CD4-positive, alpha-beta memory T cell (primary cell): ENCODE results near the gene DGKG. TPM values are rescaled to one million over a fixed set of nuclear protein-coding genes. Genes with fewer than 3 reads are reported as not detected.

Experiments used
- CTCF ChIA-PET: fragments of 350-600 bp; sonication (Branson Sonifier 250); formaldehyde crosslinking; loops from one replicate; lab custom pipeline; 2021; ENCODE audit warnings: inconsistent platforms; ENCODE audit not compliant: partially characterized antibody; lab: Charles Lee
- POLR2A ChIA-PET: fragments of 350-600 bp; sonication (Branson Sonifier 250); formaldehyde crosslinking; loops from one replicate; lab custom pipeline; 2021; ENCODE audit not compliant: partially characterized antibody; lab: Charles Lee
- DNase-seq, 5 donors: peaks; one replicate each; pipeline versions ENCODE4 v3.0.0 to v3.0.0-alpha.2; 2020 to 2022; ENCODE audit warnings: mixed read lengths in 1 of 5
- H3K27ac ChIP-seq: one replicate; pipeline ENCODE4 v1.7.0; 2013; ENCODE audit warnings: low read depth, low read length
- H3K27me3 ChIP-seq: 2 replicates; pipeline ENCODE4 v1.7.0; 2013; ENCODE audit warnings: mild to moderate bottlenecking, low read length, moderate library complexity; ENCODE audit not compliant: insufficient read depth
- H3K36me3 ChIP-seq: 2 replicates; pipeline ENCODE4 v1.7.0; 2013; ENCODE audit warnings: mild to moderate bottlenecking, low read length, moderate library complexity; ENCODE audit not compliant: insufficient read depth
- H3K4me1 ChIP-seq: 2 replicates; pipeline ENCODE4 v1.7.0; 2013; ENCODE audit warnings: mild to moderate bottlenecking, low read length, moderate library complexity; ENCODE audit not compliant: insufficient read depth
- H3K4me3 ChIP-seq, 2 donors: one replicate each; pipeline ENCODE4 v1.7.0; 2013; ENCODE audit warnings: low read length in 2 of 2, mild to moderate bottlenecking in 1 of 2
- H3K9me3 ChIP-seq, 2 donors: one replicate each; pipeline ENCODE4 v1.7.0; 2013; ENCODE audit warnings: low read length in 2 of 2, control low read depth in 1 of 2; ENCODE audit not compliant: control insufficient read depth in 1 of 2
- H3K27ac Mint-ChIP-seq, 7 donors: one replicate each; pipeline ENCODE4 v1.8.0; 2020 to 2021; ENCODE audit warnings: mixed read lengths in 7 of 7, mild to moderate bottlenecking in 6 of 7, inconsistent platforms in 3 of 7, moderate library complexity in 3 of 7
- H3K27me3 Mint-ChIP-seq, 2 donors: one replicate each; pipeline ENCODE4 v1.8.0; 2020 to 2021; ENCODE audit warnings: mixed read lengths in 2 of 2
- H3K36me3 Mint-ChIP-seq, 2 donors: one replicate each; pipeline ENCODE4 v1.8.0; 2020 to 2021; ENCODE audit warnings: mixed read lengths in 2 of 2, inconsistent platforms in 1 of 2, mild to moderate bottlenecking in 1 of 2
- H3K4me1 Mint-ChIP-seq, 4 donors: one replicate each; pipeline ENCODE4 v1.8.0; 2020 to 2021; ENCODE audit warnings: mixed read lengths in 4 of 4, mild to moderate bottlenecking in 1 of 4
- H3K4me3 Mint-ChIP-seq, 8 donors: one replicate each; pipeline ENCODE4 v1.8.0; 2020 to 2021; ENCODE audit warnings: mixed read lengths in 8 of 8, mild to moderate bottlenecking in 7 of 8, moderate library complexity in 6 of 8, inconsistent platforms in 3 of 8
- H3K9me3 Mint-ChIP-seq, 8 donors: one replicate each; pipeline ENCODE4 v1.8.0; 2020 to 2021; ENCODE audit warnings: mixed read lengths in 8 of 8, mild to moderate bottlenecking in 5 of 8, inconsistent platforms in 3 of 8, moderate library complexity in 1 of 8
- intact Hi-C: fragments of 100-400 bp; cut with micrococcal nuclease; formaldehyde crosslinking; loops from one replicate; pipeline ENCODE4 v1.15.1; 2023
- polyA plus RNA-seq, 2 donors: library from polyadenylated mRNA; unstranded; fragments of 300-500 nt; fragmentation: Illumina TruSeq; gene quantifications; one replicate each; pipeline ENCODE4 v1.2.3, GENCODE V29; 2021
- total RNA-seq, 2 experiments: library from RNA; stranded (reverse); gene quantifications; one replicate each; pipeline ENCODE4 v1.2.3, GENCODE V29; 2021

DGKG gene
- total and polyA plus RNA-seq, 4 experiments from 2014 or later, result 0.75 TPM; not detected in 3

DNA sequence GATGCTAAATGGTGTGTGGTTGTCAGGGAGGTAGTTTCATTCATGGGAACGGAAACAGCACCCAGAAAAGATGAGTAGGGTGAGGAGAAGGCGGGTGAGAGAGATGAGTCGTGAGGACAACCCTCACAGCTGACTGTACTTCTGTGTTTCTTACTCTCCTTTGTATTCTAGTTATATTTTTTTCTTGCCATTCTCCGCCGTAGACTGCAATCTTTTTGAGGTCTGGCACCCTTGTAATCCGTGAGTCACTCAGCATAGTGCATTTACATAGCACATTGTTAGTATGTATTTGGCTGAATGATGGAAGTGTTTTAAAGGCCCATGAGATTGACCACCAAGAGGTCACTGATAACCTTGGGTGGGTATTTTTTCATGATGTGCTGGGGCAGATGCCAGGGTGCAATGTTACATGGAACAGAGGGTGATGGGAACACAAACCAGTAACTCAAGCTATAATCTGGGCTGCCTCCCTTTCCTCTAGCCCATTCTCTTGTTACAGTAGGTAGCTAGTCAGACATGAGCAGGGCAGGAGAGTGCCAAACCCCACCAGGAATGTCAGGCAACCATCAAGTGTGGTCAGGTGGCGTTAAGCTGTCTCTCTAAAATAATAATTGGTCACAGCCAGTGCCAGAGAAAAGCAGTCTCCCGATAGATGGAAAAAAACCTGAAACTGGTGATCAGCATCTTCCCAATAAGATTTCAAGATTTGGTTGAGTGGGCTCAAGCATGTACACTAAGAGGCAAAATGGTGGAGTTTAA is 18.8 kb upstream of the DGKG start:
- no peaks in the 10 kb centered on the region for H3K36me3 Mint-ChIP-seq
- no peaks in the 10 kb centered on the region for H3K9me3 ChIP-seq
- DNase-seq, result no peak
- H3K27me3 ChIP-seq, result no peaks in the 10 kb centered on the region
- no peaks in the 10 kb centered on the region for H3K36me3 ChIP-seq
- no peak overlapping the region for H3K27ac ChIP-seq
- peaks cover 0 to 15% (median 4%) of the 10 kb centered on the region in 8 donors for H3K9me3 Mint-ChIP-seq
- intact Hi-C loops, result no loop called here
- H3K4me3 Mint-ChIP-seq, result no peak overlapping the region
- ChIA-PET POLR2A (no interaction called here), CTCF (no interaction called here)
- no peak overlapping the region for H3K4me3 ChIP-seq
- H3K4me1 Mint-ChIP-seq, result peaks cover 0 to 2% (median 0%) of the 10 kb centered on the region in 4 donors
- H3K27me3 Mint-ChIP-seq, result peaks cover 0 to 12% of the 10 kb centered on the region in 2 donors
- H3K27ac Mint-ChIP-seq, result no peak overlapping the region
- no peaks in the 10 kb centered on the region for H3K4me1 ChIP-seq

DNA sequence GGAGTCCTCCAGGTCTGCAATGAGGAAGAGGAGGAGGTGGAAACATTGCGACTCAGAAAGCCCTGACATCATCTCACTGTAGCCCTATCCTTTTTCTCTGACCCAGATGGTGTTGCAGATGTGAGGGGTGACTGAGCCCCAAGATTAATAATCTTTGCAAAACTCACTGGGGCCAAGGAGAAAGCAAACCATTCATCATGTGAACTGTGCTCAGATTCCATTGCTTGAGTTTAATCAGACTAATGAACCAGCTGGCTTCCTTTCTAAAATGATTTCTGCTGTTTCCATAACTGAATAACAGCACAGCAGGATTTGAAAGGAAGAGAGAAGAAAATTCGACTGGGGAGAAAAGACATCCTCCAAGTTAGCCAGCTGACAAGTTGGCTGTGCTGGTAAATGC is 13.4 kb upstream of the DGKG start:
- no peak overlapping the region for H3K4me3 Mint-ChIP-seq
- intact Hi-C loops, result no loop called here
- H3K27ac Mint-ChIP-seq, result no peak overlapping the region
- no peaks in the 10 kb centered on the region for H3K36me3 Mint-ChIP-seq
- Histone ChIP-seq H3K27ac (no peak overlapping the region), H3K27me3 (no peaks in the 10 kb centered on the region), H3K4me1 (no peaks in the 10 kb centered on the region), H3K36me3 (no peaks in the 10 kb centered on the region), H3K9me3 (no peaks in the 10 kb centered on the region), H3K4me3 (no peak overlapping the region)
- no peak for DNase-seq
- ChIA-PET CTCF (no interaction called here), POLR2A (no interaction called here)
- H3K4me1 Mint-ChIP-seq, result no peaks in the 10 kb centered on the region
- H3K27me3 Mint-ChIP-seq, result peaks cover 11 to 16% of the 10 kb centered on the region in 2 donors
- peaks cover 0 to 12% (median 4%) of the 10 kb centered on the region in 8 donors for H3K9me3 Mint-ChIP-seq

DNA sequence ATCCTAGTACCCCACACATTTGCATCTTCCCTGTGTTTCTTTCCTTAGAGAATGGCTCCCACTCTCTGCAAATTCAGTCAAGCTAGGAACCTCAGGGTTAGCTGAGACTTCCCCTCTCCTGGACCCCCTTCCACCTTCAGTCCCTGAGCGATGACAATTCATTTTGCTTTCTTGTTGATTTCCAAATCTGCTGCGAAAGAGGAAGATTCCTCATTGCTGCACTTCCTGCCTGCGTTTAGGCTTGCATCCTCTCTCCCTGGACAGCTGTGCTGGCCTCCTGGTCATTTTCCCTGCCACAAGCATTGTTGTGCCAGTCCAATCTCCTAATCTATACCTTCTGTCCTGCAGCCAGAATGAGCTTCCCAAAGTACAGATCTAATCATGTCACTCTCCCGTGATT is 12.3 kb upstream of the DGKG start:
- Histone ChIP-seq H3K36me3 (no peaks in the 10 kb centered on the region), H3K4me1 (no peaks in the 10 kb centered on the region), H3K4me3 (no peak overlapping the region), H3K27me3 (no peaks in the 10 kb centered on the region), H3K27ac (no peak overlapping the region), H3K9me3 (no peaks in the 10 kb centered on the region)
- intact Hi-C loops, result no loop called here
- POLR2A ChIA-PET, result no interaction called here
- no peak overlapping the region for H3K4me3 Mint-ChIP-seq
- no peaks in the 10 kb centered on the region for H3K4me1 Mint-ChIP-seq
- peaks cover 12 to 18% of the 10 kb centered on the region in 2 donors for H3K27me3 Mint-ChIP-seq
- CTCF ChIA-PET, result no interaction called here
- DNase-seq, result no peak
- peaks cover 0 to 10% (median 4%) of the 10 kb centered on the region in 8 donors for H3K9me3 Mint-ChIP-seq
- no peak overlapping the region for H3K27ac Mint-ChIP-seq
- no peaks in the 10 kb centered on the region for H3K36me3 Mint-ChIP-seq

DNA sequence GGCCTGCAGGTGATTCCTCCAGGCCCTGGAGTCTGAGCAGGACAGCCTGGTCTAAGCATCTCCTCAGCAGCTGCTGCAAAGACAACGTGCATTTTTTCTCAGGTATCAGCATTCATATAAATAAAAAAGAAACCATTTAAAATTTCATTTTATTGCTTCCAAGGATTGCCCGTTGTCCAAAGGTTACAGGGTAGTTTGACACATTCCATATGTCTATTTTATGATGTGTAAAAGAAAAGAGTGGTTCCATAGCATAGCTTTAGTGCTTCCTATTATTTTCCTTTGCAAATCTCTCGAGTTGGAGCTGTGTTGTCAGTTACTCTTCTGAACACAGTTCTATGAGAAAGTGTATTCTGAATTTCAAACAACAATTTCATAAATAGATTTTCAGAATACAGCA is 7.2 kb upstream of the DGKG start:
- Mint-ChIP-seq H3K36me3 (no peaks in the 10 kb centered on the region), H3K27ac (no peak overlapping the region), H3K4me3 (no peak overlapping the region), H3K27me3 (peaks cover 7 to 15% of the 10 kb centered on the region in 2 donors), H3K9me3 (no peaks in the 10 kb centered on the region), H3K4me1 (no peaks in the 10 kb centered on the region)
- no peak overlapping the region for H3K27ac ChIP-seq
- intact Hi-C loops, result no loop called here
- no peak for DNase-seq
- POLR2A ChIA-PET, result no interaction called here
- no peaks in the 10 kb centered on the region for H3K36me3 ChIP-seq
- H3K27me3 ChIP-seq, result peaks cover 1% of the 10 kb centered on the region
- no peaks in the 10 kb centered on the region for H3K9me3 ChIP-seq
- CTCF ChIA-PET, result no interaction called here
- H3K4me1 ChIP-seq, result no peaks in the 10 kb centered on the region
- H3K4me3 ChIP-seq, result no peak overlapping the region

DNA sequence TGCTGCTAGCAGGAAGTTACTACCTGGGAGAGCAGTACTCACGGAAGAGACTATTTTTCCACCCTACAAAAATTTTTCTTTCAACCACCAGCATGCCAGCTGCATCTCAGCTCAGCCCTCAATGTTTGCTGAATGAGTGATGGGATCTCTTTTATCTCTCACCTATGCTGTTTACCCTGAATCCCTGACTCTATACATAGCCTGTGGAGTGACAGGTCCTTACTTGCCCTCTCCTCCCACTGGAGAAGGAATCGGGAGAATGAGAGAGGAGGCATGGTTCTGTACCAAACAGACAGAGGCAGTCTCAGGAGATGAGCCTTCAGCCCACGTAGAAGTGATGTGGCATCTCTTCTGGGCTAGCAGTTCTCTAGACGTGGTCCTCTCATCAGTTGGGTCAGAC is 6.7 kb upstream of the DGKG start:
- CTCF ChIA-PET, result no interaction called here
- no peaks in the 10 kb centered on the region for H3K4me1 Mint-ChIP-seq
- H3K27me3 ChIP-seq, result peaks cover 6% of the 10 kb centered on the region
- POLR2A ChIA-PET, result no interaction called here
- no peaks in the 10 kb centered on the region for H3K9me3 Mint-ChIP-seq
- H3K27ac Mint-ChIP-seq, result no peak overlapping the region
- H3K4me3 ChIP-seq, result no peak overlapping the region
- no peaks in the 10 kb centered on the region for H3K36me3 Mint-ChIP-seq
- no peaks in the 10 kb centered on the region for H3K9me3 ChIP-seq
- no peaks in the 10 kb centered on the region for H3K4me1 ChIP-seq
- no peak overlapping the region for H3K4me3 Mint-ChIP-seq
- no peak for DNase-seq
- H3K27ac ChIP-seq, result no peak overlapping the region
- H3K36me3 ChIP-seq, result no peaks in the 10 kb centered on the region
- peaks cover 10 to 16% of the 10 kb centered on the region in 2 donors for H3K27me3 Mint-ChIP-seq
- intact Hi-C loops, result no loop called here

DNA sequence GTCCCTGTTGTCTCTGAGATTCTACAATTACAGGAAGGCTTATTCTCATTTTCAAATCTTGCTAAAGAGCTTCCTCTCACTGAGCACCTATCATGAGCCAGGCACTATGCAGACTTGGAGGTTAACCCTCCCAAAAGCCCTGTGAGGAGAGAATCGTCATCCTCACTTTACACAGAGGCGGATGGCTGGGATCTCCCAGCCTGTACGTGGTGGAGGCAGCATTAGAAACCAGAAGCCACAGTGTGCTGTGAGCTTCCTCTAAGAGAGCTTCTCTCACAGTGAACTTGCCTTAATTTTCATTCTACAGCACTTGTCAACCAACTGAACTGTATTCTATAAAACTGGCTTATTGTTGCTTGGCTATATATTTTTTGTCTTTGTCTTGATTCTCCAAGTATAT is 6.1 kb upstream of the DGKG start:
- peaks cover 0 to 2% (median 0%) of the 10 kb centered on the region in 4 donors for H3K4me1 Mint-ChIP-seq
- no peak for DNase-seq
- CTCF ChIA-PET, result no interaction called here
- no peaks in the 10 kb centered on the region for H3K36me3 Mint-ChIP-seq
- H3K4me3 Mint-ChIP-seq, result no peak overlapping the region
- POLR2A ChIA-PET, result no interaction called here
- no peak overlapping the region for H3K4me3 ChIP-seq
- no peaks in the 10 kb centered on the region for H3K9me3 Mint-ChIP-seq
- intact Hi-C loops, result no loop called here
- no peak overlapping the region for H3K27ac ChIP-seq
- H3K36me3 ChIP-seq, result no peaks in the 10 kb centered on the region
- H3K27ac Mint-ChIP-seq, result no peak overlapping the region
- H3K4me1 ChIP-seq, result no peaks in the 10 kb centered on the region
- H3K27me3 ChIP-seq, result peaks cover 10% of the 10 kb centered on the region
- no peaks in the 10 kb centered on the region for H3K9me3 ChIP-seq
- H3K27me3 Mint-ChIP-seq, result peaks cover 16 to 21% of the 10 kb centered on the region in 2 donors

DNA sequence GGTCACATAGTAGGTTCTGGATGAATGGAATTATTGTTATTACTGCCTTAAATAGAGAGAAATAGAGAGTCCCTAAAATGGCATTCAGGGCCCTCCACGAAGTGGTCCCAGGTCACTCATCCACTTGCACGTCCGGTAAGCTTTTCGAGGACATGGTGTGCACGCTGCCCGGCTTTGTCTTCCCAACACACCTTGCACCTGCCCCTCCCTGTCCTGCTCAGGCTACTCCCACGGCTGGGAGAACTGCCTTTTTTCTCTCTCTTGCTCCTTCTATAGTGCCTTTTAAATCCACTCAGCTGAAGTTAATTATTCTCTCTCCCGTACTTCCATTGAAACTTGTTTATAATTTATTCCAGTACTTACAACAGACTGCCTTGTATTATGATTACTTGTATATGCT is 5.6 kb upstream of the DGKG start:
- H3K27ac ChIP-seq, result no peak overlapping the region
- H3K9me3 Mint-ChIP-seq, result no peaks in the 10 kb centered on the region
- POLR2A ChIA-PET, result no interaction called here

More for the DNA sequence above, 5.6 kb upstream of the DGKG start:
- no peaks in the 10 kb centered on the region for H3K36me3 Mint-ChIP-seq
- Histone ChIP-seq H3K27me3 (peaks cover 15% of the 10 kb centered on the region), H3K36me3 (no peaks in the 10 kb centered on the region), H3K4me1 (no peaks in the 10 kb centered on the region), H3K9me3 (no peaks in the 10 kb centered on the region), H3K4me3 (no peak overlapping the region)
- intact Hi-C loops, result no loop called here
- no peak overlapping the region for H3K27ac Mint-ChIP-seq
- peaks cover 0 to 2% (median 0%) of the 10 kb centered on the region in 4 donors for H3K4me1 Mint-ChIP-seq
- CTCF ChIA-PET, result no interaction called here
- no peak for DNase-seq
- H3K4me3 Mint-ChIP-seq, result no peak overlapping the region
- H3K27me3 Mint-ChIP-seq, result peaks cover 16 to 24% of the 10 kb centered on the region in 2 donors
